HG03432 (cell line): Measurements from ENCODE around the gene RCAN2.

Experiments used
- ATAC-seq: cut with Tn5 transposase; IDR thresholded peaks from one replicate; pipeline ENCODE4 v1.9.1; 2021; ENCODE audit warnings: mild to moderate bottlenecking, moderate library complexity; ENCODE audit not compliant: unreplicated experiment

The RCAN2 gene

DNA sequence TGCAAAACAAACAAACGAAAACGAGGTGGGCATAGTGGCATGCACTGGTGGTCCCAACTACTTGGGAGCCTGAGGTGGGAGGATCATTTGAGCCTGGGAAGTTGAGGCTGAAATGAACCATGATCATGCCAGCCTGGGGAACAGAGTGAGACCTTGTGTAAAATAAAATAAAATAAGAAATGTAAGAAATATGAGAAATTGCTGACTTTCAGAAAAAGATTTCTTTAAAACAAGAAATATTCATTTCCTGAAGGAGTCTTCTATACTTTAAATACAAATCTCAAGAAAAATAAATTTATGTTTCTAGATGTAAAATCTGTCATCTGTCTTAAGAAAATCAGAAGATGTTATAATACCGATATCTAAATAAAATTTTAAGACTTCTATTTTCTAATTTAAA lies 223.7 kb downstream of the RCAN2 start:
- ATAC-seq, result no peak

DNA sequence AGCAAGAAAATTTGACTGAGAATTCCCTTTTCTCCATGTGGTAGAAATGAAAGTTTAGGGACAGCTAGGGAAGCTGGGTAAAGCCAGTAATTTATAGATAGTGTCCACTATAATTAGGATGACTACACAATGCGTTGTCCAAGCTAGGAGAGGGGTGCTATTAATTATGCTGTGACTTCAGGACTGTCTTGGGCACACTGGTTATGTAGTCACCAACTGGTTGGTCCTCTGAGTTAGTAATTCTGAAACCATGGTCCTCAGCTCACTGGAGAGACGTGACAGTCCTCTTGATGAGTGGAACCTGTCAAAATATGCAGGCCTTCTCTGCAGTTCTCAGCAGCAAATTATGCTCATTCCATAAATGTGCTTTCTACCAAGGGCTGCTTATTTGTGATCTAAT lies 225.9 kb downstream of the RCAN2 start:
- no peak for ATAC-seq

DNA sequence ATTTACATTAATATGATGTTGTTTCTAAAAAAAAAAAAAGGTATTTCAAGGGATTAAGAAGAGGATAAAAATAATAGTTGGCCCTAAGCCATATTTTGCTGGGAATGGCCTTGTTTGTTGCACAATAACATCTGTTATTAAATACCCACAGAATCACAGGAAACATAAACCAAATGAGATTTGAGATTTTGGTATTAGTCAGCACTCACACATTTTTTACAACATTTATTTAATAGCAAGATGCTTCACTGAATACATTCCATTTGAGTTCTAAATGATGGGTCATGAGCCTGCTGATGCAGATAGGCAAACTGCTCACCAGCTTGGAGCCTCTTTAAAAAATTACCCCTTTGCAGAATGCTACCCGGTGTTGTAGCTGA lies 227.6 kb downstream of the RCAN2 start:
- ATAC-seq, result no peak

DNA sequence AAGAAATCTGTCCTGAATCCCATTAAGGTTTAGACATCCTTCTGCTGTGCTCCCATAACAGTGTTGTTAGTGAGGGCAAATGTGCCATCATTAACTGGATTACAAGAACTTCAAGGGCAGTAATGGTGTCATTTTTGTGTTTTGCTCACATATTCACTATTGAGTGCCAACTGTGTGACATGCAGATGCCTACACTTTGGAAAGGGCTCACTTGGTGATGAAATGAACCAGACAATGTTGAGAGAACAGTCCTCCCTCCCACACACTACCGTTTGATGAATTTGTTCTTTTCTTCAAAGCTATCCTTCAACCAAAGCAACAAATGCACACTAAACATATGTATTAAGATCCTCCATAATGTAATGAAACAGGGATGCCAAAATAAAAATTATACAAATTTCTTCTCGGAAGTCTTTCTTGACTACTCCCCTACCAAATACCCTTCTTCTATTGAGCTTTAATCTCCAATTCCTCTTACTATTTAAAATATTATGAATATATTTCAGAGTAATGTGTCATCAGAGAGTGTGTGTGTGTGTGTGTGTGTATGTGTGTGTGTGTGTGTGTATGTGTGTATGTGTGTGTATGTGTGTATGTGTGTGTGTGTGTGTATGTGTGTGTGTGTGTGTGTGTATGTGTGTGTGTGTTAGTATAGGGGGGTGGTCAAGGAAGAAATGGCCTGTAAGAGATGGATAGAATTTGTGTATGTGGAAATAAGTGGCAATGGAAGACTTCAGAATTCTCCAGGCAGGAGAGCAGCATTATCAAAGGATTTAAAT lies 228.1 kb downstream of the RCAN2 start:
- ATAC-seq, result no peak

DNA sequence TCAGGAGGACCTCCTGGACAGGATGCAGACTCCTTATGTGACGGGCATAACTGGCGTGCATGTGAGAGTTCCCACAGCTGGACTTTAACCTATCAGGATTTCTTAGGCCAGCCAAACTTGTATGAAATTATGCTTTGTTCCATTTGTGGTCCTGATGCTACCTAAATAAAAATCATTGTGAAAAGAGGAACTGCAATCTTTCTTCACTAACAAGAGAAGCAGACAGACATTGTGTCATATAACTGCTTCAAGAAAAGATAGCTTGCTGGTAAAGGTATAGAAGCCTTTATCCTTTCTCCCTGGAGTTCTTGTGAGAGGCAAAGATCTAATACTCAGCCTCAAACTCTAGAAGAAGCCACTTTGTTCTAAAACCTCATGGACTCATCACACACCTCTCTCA lies 233.0 kb downstream of the RCAN2 start:
- ATAC-seq, result no peak

DNA sequence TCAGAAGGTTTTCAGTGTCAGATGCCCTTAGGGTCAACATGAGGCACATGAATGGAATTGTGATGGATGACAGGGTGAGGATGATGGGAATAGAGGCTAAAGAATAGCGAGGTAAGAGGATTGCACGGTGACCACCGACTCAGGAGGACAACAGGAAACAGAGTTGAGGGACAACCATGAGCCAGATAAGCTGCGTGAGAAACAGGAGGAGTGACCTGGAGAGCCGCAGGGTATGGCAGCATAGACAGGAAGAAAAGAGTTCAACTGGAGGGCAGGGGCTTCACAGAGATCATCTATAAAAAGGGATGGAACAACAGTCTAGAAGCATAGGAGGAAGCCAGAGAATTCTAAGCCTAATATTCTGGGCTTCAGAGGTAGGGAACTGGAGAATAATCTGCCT lies 235.7 kb downstream of the RCAN2 start:
- no peak for ATAC-seq

DNA sequence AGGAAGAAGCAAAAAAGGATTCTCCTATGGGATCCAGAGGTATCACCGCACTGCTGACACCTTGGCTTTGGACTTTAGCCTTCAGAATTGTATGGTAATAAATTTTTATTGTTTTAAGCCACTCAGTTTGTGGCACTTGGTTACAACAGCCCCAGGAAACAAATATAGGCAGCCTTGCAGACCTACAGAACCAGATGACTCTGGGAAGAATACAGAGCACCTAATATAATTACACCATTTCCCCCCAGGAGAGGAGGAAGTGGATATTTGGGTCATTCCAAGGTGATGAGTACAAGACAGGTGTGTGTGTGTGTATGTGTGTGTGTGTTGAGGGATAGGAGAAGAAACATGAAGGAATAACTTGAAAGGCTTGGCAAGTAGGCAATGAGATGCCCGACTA lies 236.3 kb downstream of the RCAN2 start:
- no peak for ATAC-seq

DNA sequence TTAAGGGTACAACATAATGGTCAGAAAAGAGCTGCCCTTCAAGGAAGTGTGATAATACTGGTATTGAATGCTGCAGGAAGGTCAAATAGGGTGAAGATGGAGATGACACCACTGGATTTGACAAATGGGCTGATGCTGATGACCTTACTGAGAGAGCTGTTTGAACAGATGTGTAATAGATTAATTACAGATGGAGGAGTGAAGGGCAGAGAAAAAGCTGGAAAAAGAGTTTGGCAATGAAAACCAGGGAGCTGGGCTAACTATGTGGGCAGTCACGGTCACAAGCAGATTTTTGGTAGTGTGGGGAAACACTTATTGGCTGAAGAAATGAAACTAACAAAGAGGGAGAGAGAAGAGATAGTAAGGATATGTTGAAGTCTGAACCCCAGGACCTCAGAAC lies 236.9 kb downstream of the RCAN2 start:
- ATAC-seq, result no peak

DNA sequence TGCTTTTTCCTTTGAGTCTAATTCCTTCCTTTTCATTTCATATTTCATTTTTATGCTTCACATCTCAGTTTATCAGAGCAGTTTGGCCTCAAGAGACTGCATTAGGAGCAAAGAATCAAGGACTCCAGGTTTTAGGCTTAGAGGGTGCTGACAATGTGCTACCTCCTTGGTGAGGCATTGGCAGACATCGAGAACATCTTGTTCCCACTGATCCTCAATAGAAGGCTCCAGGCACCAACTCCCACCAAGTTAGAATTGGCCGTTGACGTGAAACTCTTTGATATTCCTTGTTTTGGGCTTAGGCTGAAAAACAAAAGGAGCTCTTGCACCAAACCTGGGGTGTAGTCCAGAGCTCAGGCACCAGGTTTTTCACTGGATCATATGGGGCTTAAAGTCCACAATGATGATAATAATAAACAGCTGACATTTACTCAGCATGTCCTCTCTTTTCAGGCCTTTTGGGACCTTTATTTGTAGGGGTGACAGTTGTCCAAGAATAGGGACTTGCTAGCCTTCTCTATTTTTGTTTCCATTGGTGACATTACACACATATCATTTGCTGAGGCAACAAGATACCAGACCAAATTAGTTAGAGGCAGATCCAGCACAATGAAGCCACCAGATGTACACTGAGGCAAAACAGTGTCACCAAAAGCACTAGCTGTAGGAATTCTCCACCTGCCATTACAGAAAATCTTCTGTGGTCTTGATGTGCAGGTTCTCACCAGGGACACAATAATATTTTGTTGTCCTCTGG lies 239.5 kb downstream of the RCAN2 start:
- no peak for ATAC-seq

DNA sequence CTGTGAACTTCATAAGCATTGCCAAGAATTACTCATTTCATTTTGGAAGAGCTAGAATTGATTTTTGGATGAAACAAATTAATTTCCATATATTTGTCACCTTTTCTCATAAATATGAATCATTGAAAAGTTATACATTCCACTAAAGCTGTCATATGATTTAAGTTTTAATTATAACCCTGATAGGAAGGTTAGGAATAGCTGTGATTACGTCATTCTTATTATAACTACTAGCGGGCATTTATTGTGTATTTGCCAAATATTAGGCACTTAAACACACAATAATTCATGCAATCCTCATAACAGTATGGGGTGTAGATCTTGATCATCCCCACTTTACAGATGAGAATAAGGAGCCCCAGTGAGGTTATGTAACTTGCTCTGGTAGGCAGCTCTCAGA lies 243.1 kb downstream of the RCAN2 start:
- no peak for ATAC-seq

DNA sequence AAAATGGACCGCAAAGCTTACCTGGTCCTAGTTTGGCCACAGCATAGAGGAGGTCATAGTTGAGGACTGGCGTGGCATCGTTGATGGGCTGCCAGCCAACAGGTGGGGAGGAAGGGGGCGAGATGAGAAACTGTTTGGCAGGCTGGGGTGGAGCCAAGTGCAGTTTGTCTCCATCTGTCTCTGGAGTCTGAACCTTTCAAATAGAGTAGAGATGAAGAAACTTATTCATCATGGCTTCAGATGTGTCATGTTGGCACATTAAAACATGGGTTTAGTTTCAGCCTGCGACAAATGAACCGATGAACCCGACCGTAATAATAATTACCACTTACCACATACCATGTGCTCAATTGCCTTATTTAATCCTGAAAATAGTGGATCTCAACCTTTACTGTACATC lies 244.5 kb downstream of the RCAN2 start:
- no peak for ATAC-seq

DNA sequence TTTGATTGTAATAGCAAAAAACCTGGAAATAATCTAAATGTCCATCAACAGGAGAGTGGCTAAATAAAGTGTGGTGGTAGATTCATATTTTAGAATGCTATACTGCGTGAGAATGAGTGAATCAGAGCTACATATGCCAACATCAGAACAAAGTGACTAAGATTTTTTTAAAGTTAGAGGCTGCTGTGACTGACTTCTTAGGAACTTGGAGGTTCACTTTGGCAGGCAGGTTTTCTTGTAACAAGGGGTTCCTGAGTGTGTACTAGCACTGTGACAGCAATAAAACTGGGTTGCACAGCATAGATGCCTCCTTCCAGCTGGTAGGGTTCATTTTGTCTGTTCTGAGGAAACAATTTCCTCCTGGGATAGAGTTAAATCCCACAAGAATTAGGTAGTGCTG lies 245.2 kb downstream of the RCAN2 start:
- no peak for ATAC-seq

DNA sequence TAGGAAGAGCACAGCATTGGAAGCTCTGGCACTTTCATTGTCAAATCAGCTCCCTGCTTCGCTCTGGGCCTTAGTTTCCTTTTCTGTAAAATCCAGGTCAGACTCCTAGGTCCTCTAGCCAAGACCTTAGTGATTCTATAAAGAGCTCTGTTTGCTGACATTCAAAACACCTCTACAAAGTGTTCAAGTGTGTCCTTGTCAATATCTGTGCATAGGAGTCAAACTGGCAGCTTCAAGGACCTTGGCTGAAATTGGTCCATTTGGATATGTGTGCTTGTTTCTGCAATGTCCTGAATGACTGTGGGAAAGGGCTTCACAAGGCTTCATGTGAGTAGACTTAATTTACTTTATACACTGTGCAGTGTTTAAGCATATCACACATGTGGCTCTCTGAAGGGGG lies 246.6 kb downstream of the RCAN2 start:
- no peak for ATAC-seq

DNA sequence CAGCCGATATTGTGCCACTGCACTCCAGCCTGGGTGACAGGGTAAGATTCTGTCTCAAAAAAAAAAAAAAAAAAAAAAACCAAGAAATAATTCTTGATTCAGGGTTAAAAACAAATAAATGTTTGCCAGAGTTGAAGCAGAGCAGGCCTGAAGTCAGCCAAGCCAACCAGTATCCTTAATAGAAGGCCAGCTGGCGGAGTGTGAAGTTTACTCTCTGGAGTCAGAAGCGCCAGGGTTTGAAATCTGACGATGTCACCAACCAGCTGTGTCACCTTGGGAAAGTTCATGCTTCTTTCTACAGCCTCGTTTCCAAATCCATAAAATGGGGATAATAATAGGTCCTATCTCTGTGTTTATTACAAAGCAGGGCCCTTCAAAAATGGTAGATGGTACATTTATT lies 247.5 kb downstream of the RCAN2 start:
- no peak for ATAC-seq

DNA sequence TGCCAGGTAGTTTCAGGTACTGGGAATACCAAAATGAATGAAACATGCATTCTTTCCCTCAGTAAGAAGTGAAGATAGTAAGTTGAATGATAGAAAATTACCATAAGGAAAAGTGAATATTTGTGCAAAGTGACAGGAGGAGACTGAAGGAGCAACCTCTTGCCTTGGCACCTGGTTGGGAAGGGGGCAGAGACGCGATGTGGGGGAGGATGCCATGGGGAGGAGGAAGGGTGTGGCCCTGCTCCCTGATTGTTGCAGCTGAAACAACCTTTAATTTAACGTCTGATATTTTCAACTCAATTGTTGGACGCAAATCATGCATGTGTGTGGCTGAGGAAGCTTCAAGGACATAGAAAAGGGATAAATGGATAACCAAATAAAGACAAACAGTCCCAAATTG lies 248.3 kb downstream of the RCAN2 start:
- ATAC-seq, result no peak

DNA sequence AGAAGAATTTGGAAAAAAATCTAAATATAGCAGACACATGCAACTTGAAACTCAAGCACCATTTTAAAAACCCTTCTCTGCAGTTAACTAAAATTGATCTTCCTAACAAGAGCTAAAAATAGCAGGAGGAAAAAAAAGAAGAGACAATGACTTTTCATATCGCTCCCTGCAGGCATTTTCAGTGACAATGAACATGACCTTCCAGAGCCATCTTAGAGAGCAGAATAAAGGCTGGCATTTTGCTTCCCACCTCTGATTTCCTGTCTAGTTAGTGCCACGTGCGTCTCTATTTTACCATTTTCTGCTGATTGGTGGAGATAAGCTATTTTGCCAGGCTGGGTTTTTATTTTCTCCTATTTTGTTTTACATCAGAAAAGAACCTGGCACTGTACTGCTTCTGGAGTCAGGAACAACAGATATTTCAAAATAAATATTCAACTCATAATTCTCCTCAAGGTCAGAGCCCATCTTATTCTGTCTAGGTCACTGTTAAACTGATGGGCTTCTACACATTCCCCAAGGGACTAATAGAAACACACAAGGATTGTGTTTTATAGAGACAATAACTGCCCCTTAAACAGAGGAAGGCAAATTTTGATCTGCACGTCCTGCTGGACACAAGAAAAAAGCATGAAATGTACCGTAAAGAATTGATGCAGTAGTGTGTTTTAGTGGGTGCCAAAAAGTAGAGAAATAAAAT lies 250.2 kb downstream of the RCAN2 start:
- ATAC-seq, result no peak

DNA sequence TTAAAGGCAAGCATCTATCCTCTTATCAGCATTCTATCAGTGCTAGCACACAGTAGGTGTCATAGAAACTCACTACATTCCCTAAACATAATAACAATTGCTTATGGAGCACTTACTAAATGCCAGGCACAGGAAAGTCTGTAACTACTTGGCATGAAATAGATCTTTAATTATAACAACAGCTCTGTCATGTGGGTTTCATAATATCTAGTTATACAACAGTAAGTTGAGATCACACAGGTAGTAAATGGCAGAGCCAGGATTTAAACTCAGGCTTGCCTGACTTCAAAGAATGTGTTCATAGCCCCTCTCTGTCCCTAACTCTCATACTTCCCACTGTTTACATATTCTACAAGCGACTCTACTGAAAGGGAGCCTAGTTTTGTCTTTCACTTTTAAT lies 254.5 kb downstream of the RCAN2 start:
- no peak for ATAC-seq

DNA sequence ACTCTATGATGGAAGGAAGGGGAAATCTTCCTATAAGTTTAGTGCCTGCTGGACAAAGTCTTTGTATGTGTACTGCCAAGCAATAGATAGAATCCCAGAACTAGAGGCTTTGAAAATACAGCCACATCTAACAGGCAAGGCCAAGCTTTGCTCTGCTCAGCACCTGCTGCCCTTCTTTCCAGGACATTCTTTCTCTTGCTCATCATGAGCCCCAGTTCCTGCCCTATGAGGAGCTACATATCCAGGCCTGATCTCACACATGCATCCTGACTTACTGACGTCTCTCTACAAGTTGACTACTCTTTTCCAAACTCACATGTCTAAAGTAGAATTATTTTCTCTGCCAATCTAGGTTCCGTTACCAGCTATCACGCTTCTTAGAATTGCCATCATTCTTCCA lies 256.0 kb downstream of the RCAN2 start:
- no peak for ATAC-seq

DNA sequence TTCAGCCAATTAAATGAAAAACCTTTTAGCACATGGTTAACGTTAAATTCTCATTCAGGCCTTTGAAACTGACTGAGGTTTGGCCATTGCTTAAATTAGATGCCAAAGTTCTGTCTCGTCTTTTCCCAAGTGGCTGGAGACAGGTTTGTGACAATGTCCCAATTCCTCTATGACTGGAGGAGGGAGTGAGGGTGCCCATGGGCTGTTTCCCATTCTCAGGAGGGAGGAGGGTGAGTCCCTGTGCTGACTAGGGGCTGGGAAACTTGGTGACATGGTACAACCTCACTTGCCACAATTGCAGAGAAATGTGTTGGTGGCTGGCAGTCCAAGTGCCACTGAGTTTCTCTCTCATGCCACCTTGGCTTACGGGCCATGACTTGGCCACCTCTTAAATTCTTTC lies 256.5 kb downstream of the RCAN2 start:
- no peak for ATAC-seq

DNA sequence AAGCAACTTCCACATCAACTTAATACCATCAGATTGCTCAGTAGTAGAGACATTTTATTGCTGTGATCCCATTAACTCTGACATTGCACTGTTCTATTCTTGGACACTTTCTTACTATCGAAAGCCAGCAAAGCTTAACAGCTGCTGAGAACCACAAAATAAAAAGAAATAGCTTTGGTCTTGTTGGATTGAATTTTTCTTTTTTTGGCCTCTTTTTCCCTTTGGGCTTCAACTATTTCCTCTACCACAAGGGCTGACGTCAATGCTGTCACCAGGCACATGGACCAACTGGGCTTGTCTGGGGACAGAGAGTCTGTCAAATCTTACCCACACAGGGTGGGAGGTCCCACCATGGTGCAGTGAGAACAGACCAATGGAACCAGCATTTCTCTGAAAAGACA lies 257.1 kb downstream of the RCAN2 start:
- ATAC-seq, result no peak

DNA sequence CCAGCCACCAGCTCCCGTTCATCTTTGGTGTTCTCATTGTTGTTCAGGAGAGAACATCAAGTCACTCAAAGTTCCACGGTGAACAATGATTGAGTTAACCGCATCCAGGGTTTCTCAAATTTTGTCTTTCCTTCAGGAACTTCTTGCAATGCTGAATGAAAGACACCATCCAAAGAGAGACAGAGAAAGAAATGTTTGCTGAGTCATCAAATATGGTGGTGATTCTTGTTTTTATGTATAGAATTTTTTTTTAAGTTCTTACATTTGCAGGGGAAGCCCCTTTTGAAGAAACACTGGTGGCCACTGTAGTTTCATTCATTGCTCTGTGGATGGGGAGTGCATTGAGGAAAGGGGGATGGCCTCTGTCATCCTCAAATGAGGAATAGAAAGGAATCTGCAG lies 258.1 kb downstream of the RCAN2 start:
- no peak for ATAC-seq

DNA sequence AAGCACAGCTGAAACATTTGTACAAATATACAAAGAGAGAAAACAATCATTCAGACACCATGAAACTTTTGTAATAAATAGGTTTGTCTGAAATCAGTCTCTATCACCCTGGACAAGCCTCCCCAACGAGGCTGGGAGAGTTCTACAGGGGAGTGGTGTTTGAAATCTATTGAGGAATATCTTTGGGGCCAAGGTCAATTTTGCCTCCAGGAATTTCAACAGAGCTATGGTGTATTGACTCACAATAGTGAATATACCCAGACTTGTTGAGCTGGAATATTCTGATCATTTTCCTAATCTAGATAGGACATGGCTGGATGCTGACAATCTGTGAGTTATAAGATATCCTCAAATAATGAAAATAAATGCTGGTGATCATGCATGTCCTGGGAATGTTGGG lies 269.0 kb downstream of the RCAN2 start:
- no peak for ATAC-seq
